Measurements from ENCODE around the gene KCTD15.

KCTD15 gene

DNA sequence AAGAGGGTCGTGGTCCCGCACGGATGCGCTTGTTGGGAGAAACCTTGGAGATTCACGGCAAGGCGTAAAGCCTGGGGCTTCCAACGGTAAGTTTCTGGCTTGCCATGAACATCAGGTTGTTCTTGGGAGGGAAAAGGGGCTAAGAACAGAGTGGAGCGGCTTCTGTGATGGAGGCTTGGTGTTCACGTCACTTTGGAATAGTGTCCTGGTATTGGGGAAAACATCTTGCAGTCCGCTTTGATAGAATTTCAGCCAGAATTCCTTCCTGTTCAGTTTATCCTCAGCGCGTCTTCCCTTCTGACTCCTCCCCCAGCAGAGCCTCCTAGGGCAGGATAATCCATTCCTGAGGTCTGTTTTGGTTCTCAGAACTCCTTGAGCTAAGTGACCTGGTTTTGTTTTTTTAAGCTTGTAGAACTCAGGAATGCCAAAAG is 2.0 kb downstream of the KCTD15 start:
- no peak for DNase-seq

DNA sequence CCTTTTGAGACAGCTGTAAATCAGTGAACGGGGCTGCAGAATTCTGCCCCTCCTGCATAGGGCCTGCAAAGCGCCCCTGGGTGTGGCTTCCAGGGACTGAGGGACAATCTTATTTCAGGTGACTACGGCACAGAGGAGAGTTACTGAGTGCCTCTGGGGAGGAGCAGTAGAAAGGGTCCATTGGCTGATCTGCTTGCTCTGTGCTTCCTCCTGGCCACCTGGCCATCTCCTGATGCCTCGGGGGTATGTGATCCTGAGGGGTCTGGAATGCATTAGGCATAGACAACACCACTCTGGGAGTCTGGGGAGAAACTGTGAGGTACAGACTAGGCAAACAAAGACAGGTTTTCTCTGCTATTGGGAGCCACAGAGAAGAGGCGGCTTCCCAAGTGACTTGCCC is 2.8 kb downstream of the KCTD15 start:
- DNase-seq, result no peak

DNA sequence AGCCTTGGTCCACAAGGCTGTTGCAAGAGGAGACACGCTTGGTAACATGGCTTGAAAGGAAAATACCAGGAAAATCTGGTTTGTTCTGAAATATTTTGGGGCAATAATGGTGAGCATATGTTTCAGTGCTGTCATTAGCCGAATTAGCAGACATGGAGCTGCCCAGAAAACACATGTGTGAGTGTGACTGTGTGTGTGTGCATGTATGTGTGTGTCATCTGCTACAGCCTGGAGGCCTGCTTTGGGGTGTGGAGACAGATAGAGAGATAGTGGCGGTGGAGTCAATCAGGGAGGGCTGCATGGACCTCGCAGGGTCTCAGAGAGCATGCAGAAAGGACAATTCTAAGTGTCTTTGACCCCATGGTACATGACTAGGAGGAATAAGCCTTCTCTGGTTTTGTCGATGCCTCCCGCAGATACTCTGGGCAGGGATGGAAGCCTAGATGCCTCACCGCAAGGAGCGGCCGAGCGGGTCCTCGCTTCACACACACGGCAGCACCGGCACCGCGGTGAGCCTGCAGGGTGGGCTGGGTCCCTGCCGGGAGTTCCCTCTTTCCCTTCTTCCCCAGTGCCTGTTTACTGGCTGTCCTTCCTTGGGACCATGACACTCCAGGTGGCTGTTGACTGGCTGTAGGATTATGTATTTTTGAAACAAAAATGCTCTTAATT is 3.5 kb downstream of the KCTD15 start:
- no peak for DNase-seq

DNA sequence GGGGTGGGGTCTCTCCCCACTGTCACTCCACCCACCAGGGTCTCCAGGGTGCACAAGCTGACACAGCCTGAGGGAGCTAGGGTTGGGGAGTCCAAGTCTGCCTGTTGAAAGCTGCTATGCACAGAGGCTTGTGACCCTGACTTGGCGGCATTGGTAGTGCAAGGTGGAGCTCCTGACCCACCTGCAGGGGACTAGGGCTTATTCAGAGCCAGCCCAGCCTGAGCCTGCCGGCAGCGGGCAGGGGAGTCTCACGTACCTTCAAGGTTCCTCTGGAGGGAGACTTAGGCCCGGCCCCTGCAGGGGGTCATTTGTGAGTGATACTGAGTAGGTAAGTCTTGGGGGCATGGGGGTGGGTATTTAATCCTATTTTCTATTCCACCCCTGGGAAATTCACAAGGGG is 4.7 kb downstream of the KCTD15 start:
- DNase-seq, result no peak

DNA sequence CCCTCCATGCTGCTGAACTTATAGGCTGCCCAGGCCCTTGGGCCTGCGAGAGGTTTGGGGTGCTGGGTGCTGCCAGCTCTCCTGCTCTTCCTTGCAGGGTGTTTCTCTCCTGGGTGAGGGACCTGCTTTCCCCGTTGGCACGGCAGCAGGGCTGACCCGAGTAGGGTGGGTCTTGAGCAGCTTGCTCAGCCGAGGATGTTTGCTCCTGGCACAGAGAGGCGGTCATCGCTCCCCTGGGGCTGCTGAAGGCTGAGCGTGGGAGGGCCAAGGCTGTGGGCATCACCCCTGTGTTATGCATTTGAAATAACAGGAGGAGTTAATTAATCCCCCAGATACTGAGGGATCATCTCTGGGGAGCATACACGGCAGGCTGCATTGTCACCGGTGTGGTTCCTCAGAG is 5.3 kb downstream of the KCTD15 start:
- DNase-seq, result no peak

DNA sequence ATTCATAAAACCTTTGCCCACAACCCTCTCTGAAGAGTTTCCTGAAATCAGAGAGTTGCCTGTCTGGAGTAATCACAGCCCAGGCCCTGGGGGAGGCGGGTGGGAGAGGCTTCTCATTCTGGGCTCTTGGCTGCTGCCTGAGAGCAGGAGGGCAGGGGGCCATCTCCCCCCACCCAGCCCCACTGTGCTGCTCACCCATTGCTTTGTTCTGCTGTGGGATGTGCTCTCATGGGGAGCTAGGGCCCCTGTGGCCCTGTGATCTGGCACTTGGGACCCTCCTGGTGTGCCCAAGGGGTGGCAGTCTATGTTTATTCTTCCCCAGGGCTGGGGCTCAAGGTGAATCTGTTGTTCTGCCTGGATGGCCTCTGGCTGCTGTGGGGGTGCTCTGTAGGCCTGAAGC is 6.1 kb downstream of the KCTD15 start:
- DNase-seq, result no peak

DNA sequence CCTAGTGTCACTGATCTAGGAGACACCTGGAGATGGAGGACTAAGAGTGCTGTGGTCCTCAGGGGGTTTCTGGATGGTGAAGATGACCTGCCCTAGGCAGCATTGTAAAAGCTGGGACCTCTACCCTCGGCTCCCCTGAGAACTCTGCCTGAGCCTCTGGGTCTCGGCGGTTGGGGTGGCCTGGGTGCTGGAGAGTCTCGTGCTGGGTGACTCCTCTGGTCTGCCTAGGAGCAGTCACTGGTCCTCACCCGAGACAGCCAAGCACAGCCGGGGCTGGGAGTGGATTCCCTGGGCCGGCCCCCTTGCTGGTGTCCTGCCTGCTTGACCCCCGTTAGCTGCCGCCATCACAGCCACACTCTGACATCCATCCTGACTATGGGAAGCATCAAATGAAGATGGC is 6.7 kb downstream of the KCTD15 start:
- no peak for DNase-seq

DNA sequence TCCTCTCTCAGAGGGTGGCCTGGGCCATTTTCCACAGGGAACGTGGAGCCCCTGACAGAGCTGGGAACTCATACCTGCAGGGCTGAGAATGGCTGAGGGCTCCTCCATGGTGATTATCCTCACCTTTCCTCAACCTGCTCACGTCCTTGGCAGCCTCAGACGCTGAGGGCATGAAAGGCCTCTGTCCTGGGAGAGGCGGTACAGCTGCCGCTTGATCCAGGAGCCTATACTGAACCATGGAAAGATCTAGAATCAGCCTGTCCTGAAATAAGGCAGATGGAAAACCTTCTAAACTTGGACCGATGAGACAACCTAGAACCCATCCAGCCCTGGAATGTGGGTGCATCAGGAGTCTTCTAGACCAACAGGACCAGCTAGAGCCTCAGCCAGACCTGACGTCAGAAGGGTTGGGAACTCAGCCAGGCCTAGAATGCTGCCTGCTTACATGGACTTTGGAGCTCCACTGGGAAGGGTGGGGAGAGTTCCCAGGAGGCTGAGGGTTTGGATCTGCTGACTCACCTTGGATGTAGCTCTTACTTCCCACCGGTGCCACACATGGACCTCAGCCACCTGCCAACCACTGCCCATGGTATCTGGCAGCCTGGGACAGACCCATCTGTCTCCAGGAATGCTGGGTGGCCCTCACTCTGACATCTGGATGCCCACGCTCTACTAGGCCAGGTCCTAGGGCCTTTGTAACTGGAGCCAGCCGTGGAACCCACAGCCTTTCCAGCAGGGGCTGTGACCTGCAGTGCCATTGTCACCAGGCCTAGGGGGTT is 7.5 kb downstream of the KCTD15 start:
- no peak for DNase-seq

DNA sequence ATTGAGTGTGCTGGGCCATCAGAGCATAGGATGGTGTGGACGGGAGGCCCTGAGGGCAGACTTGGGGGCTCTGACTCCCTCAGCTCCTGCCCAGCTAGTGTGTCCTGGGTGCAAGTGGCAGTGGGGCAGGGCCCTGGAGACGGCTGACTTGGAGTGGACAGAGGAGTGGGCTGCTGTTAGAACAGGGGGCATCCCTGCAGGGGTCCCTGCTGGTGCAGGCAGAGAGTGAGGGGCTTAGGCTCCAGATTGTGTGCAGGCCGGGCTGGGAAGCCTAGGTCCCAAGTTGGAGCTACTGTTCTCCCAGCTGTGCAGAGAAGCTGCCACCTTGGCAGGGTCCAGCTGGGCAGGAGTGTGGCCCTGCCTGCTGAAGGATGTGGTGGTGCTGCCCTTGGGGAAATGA is 8.6 kb downstream of the KCTD15 start:
- no peak for DNase-seq

DNA sequence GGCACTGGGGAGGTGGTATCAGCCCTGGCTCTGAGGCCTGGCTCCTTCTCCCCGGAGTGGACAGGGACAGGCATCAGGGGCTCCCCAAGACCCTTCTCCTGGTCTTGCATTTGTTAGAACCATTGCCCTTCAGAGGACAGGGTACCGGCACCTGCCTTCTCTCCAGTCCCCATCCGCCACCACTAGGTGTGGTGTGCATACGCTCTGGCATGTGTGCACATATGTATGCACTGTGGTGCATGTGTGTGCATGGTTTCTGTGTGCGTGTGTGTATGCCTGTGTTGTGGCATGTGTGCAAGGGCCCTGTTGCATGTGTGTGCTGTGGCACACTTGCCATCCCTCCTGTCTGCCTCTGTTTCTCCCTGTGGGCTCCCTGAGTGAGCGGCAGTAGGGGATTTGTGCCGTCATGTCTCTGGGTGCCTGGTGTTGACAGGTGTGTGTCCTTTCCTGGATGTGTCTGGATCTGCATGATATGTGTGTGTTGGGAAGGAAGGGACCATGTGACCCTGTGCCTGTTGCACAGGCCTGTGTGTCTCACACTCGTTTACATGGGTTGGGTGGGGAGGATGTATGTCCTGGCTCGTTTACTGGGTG is 9.3 kb downstream of the KCTD15 start:
- DNase-seq, result no peak

DNA sequence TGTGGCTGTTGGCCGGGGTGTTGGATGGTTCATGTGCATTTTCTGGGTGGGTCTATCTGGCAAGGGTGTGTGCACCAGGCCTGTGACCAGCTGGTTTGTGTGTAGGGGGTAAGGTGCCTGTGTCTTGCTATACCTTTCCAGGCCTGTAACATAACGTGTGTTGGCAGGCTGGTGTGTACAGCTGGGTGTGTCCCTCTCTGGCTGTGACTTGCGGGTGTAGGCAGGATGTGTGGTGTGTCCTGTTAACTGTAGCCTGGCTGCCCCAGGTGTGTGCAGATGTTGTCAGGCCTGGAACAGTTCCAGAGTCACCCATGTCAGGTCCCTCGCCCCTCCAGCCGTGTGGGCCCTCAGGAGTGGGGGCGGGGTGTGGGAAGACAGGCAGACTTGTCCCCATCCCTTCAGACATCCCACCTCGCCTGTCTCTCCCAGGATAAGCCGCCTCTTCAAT is 9.8 kb downstream of the KCTD15 start:
- no peak for DNase-seq

DNA sequence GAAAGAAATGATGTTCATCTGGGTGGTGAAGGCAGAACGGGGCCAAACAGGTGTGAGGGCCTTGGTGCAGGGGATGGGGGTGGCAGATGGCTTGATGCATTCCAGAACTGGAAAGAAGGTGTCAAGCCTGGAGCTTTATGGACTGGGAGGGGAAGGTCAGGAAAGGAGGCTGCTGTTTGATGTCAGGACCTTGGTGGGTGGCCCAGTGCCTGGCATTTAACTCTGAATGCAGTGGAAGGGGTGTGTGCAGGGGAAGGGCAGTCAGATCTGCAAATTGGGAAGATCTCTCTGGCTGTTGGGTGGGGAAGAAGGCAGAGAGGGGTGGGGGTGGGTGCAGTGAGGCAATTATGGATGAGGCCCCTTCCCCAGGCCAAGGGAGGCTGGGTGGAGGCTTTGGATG is 11.7 kb downstream of the KCTD15 start:
- no peak for DNase-seq

DNA sequence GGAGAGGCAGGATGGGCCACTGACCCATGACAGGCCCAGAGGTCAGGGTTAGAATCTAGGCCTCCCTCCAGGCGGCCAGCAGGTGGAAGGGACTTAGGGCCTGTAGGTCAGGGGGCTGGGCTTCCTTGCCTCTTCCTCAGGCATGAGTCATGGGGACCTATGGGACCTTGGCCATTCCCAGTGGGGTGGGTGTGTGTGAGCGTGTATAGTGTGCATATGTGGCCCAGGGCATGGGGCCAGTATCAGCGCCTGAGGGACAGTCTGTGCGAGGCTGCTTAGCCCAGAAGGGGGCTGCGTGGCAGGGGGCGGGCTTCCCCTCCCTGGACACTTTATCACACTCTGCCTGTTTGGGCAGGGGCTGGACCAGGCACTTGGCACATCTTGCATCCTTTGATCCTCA is 13.3 kb downstream of the KCTD15 start:
- DNase-seq, result peak; percentile 21

DNA sequence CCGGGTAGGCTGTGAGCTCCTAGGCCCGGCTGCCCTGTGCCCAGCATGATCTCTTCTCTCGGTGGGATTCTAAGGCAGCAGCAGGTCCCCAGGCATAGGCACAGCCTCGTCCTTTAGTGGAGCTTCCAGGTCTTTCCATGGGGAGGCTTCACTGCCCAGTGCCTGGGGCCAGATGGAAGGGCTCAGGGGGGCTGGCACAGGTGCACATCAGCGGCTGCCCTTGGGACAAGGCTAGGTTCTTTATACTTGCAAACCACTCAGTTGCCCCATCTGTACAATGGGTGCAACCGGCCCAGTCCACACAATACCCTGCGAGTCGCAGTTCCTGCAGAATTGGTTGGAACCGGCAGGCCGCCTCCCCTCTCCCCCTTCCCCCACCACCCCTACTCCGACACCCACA is 14.2 kb downstream of the KCTD15 start:
- DNase-seq, result no peak

DNA sequence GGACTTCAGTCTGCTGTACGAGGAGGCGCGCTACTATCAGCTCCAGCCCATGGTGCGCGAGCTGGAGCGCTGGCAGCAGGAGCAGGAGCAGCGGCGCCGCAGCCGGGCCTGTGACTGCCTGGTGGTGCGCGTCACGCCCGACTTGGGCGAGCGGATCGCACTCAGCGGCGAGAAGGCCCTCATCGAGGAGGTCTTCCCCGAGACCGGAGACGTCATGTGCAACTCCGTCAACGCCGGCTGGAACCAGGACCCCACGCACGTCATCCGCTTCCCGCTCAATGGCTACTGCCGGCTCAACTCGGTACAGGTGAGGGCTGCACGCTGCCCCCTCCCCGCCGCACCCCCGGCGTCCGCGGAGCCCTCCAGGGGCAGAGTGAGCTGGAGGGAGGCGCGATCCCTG is 14.6 kb downstream of the KCTD15 start:
- no peak for DNase-seq

DNA sequence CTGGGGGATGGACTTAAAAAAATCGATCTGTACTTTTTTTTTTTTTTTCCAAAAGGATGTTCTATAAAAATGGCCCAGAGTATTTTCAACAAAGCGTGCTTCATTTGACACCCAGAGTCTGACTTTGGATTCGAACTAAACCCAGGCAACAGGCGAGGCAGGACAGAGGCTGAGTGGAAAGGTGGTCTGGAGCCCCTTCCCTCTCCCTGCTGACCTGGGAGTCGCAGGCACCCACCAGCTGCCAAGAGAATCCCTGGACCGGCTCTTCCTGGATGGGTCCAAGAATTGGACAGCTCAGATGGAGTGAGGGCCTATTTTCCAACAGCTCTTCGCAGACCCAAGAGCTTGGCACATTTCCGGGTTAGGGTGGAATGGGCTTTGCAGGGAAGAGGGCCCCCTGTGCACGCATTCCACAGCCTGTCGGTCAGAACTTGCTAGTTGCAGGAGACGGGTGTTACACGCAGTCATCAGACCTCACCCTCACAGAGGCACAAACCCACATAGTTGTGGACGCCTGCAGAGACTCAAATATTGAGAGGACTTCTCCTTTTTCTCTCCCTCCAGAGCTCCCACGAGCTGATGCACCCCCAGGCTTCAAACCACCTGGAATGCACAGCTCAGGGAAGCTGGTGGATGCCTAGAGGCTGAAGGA is 15.2 kb downstream of the KCTD15 start:
- no peak for DNase-seq

DNA sequence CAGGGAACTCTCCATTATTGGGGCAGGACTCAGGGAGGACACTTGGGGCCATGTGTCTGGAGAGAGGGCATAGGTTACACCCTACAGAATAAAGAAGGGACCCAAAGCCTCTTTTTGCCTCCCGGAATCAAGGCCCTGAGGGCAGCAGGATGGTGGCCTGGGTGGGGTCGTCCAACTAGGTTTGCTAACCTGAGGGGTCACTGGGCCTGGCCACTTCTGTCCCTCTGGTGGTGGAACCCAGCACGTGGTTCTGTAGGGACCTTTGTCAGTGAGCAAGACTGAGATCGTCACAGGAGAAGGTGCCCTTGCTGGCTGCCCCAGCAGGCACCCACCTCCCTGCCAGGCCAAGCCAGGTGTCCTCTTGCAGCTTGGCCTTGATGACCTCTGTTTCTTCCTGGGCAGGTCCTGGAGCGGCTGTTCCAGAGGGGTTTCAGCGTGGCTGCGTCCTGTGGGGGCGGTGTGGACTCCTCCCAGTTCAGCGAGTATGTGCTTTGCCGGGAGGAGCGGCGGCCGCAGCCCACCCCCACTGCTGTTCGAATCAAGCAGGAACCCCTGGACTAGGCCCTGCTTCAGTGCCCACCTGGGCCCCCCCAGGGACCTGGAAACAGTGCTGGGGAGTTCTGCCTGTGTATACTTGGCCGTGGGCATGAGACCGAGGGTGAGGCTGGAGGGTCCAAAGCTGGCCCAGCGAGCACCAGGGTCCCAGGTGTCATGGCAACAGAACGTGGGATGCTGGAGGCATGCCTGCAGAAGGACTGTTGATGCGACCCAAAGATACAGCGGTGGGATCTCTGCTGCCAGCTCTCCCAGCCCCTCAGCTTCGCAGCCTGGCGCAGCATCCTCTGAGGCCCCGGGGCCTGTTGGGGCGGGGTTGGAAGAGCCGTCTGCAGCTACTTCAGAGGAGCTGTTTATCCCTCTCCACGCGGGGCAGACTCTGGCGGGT is 16.0 kb downstream of the KCTD15 start:
- DNase-seq, result no peak

DNA sequence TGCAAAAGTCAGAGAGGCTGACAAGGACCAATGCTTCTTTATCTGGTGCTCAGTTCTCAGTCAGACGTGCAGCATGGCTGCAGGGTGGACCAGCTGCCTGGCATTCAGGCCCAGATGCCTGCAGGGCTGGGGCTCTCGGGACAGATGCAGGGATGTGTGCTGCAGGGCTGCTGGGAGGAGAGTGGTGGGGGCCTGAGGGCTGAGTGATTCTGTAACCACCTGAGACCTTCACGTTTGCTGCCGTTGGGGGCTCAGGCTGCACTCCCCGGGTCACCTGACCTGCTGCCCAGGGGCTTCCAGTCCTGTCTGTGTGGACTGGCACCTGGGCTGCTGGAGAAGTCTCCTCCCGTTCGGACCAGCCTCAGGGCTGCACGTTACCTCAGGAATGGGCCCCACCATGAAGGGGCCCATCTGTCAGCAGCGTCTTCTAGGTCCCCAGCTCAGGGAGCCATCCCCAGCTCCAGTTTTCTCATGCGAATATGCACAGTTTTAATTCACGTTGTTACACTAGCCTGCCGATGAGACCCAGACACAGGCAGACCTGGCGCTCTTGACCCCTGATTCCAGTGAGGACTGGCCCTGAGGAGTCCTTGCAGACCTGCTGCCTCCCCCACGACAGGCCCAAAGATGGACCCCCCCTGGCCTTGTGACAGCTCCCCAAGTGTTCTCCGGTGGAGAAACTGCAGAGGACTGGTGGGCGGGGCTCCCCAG is 16.9 kb downstream of the KCTD15 start:
- no peak for DNase-seq

DNA sequence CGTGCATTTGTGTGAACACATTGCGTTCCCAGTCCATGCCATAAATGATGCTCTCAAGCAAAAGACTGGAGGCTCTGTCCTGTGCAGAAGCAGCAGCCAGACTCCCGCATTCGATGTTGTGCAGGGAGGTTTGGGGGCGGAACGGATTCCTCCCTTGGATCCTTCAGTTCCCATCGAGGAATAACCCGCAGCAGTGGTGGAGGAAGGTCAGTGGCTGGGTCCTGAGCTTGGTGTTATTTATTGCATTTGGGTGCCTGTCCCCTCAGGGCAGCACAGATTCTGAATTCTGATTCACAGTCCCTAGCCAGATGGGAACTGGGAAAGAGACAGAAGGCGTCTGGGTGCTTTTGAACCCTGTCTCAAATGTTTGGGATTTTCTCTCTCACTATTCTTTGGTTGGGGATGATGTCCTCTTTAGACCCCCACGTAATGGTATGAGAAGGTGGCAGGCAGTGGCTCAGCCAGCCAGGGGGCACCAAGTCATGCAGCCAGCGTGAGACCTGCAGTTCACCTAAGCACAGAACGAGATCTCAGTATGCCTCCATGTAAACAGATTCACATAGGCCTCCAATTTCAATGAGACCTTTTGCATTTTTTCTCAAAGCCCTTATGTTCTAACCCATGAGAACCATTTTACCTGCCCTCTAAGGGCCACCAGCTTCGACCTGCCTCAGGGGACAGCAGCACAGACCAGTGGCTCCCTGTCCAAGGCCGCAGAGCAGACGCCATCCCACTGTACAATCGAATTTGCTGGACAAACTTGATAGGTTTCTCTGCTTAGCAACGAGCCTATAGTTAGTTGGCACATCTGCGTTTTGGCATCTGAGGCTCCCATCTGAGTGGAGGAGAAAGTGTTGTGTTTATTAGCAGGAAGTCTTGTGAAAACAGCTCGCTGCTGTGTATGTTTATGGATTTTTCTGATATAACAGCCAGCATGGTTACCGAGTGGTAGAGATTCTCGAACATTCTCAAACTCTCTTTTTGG is 17.8 kb downstream of the KCTD15 start:
- DNase-seq, result no peak

Data from T1000 (cell line).